ENCODE measurements around the gene BSX. TPM values are rescaled to one million over a fixed set of nuclear protein-coding genes. Genes with fewer than 3 reads are reported as not detected.

The BSX gene
- polyA plus RNA-seq, 3 donors: not detected

- Histone ChIP-seq H3K79me2 (ENCODE audit: insufficient read depth, low read length) (no peaks in the 10 kb centered on the region), H3K4me3 (replicated peaks in 1 of 3; ENCODE audit: low read depth in 2 of 3, low read length in 3 of 3) (no peak overlapping the region), H3K4me2 (replicated peaks; ENCODE audit: extremely low read depth, low read length, poor library complexity, severe bottlenecking) (no peak overlapping the region), H3K27ac (ENCODE audit: low read depth in 1 of 2, low read length in 2 of 2) (no peak overlapping the region), H3K36me3 (replicated peaks in 1 of 2; ENCODE audit: control insufficient read depth in 1 of 2, insufficient read depth in 2 of 2, low read length in 2 of 2) (no peaks in the 10 kb centered on the region), H4K20me1 (ENCODE audit: insufficient read depth, low read length) (no peaks in the 10 kb centered on the region), H3K9me3 (replicated peaks in 1 of 2; ENCODE audit: control insufficient read depth in 1 of 2, insufficient read depth in 1 of 2, low read length in 2 of 2) (no peaks in the 10 kb centered on the region), H3K4me1 (ENCODE audit: control insufficient read depth in 1 of 2, insufficient read depth in 2 of 2, low read length in 2 of 2) (no peaks in the 10 kb centered on the region), H2AFZ (ENCODE audit: insufficient read depth, low read depth, low read length, poor library complexity, severe bottlenecking) (no peak overlapping the region), H3K27me3 (ENCODE audit: control insufficient read depth in 2 of 2, insufficient read depth in 2 of 2, low read length in 2 of 2) (peaks cover 6 to 12% of the 10 kb centered on the region in 2 donors), H3K9ac (ENCODE audit: insufficient read depth, low read length, poor library complexity, severe bottlenecking) (no peak overlapping the region)
- DNase-seq: no peak
- no peaks in the 10 kb centered on the region for H3K4me1 Mint-ChIP-seq
- no CpG with 5 or more reads among the region's 5 CpGs for WGBS (ENCODE audit: insufficient coverage)
- H3K9me3 Mint-ChIP-seq: peaks cover 0 to 2% (median 0%) of the 10 kb centered on the region in 7 donors
- TF ChIP-seq CTCF (IDR thresholded peaks at IDR 0.05): no peak
- no peaks in the 10 kb centered on the region for H3K36me3 Mint-ChIP-seq
- H3K27ac Mint-ChIP-seq: no peak overlapping the region
- intact Hi-C loops (cut with micrococcal nuclease): no loop called here
- no peak overlapping the region for H3K4me3 Mint-ChIP-seq
- peaks cover 20 to 33% (median 23%) of the 10 kb centered on the region in 3 donors for H3K27me3 Mint-ChIP-seq (ENCODE audit: low read depth in 3 of 3)
Measured at GRCh38 chr11:123000721-123001120, 19.1 kb upstream of the BSX start.

- Mint-ChIP-seq H3K27ac (no peak overlapping the region), H3K4me1 (no peaks in the 10 kb centered on the region), H3K36me3 (no peaks in the 10 kb centered on the region), H3K9me3 (peaks cover 0 to 2% (median 0%) of the 10 kb centered on the region in 7 donors), H3K27me3 (ENCODE audit: low read depth in 3 of 3) (peaks cover 18 to 41% (median 22%) of the 10 kb centered on the region in 3 donors), H3K4me3 (no peak overlapping the region)
- Histone ChIP-seq H2AFZ (ENCODE audit: insufficient read depth, low read depth, low read length, poor library complexity, severe bottlenecking) (no peak overlapping the region), H3K27ac (ENCODE audit: low read depth in 1 of 2, low read length in 2 of 2) (no peak overlapping the region), H3K4me3 (replicated peaks in 1 of 3; ENCODE audit: low read depth in 2 of 3, low read length in 3 of 3) (no peak overlapping the region), H3K36me3 (replicated peaks in 1 of 2; ENCODE audit: control insufficient read depth in 1 of 2, insufficient read depth in 2 of 2, low read length in 2 of 2) (no peaks in the 10 kb centered on the region), H3K4me2 (replicated peaks; ENCODE audit: extremely low read depth, low read length, poor library complexity, severe bottlenecking) (no peak overlapping the region), H3K4me1 (ENCODE audit: control insufficient read depth in 1 of 2, insufficient read depth in 2 of 2, low read length in 2 of 2) (no peaks in the 10 kb centered on the region), H3K79me2 (ENCODE audit: insufficient read depth, low read length) (no peaks in the 10 kb centered on the region), H3K9me3 (replicated peaks in 1 of 2; ENCODE audit: control insufficient read depth in 1 of 2, insufficient read depth in 1 of 2, low read length in 2 of 2) (no peaks in the 10 kb centered on the region), H3K9ac (ENCODE audit: insufficient read depth, low read length, poor library complexity, severe bottlenecking) (no peak overlapping the region), H3K27me3 (ENCODE audit: control insufficient read depth in 2 of 2, insufficient read depth in 2 of 2, low read length in 2 of 2) (peaks cover 11 to 18% of the 10 kb centered on the region in 2 donors), H4K20me1 (ENCODE audit: insufficient read depth, low read length) (no peaks in the 10 kb centered on the region)
- no peak for DNase-seq
- intact Hi-C loops (cut with micrococcal nuclease): no loop called here
- WGBS (ENCODE audit: insufficient coverage): 52% methylated on average over 10 of the region's 14 CpGs
- no peak for TF ChIP-seq CTCF (IDR thresholded peaks at IDR 0.05)
Measured at GRCh38 chr11:122998727-122999366, 17.2 kb upstream of the BSX start.

Data from CD14-positive monocyte (primary cell).